Right lobe of liver (tissue), 6 donors: ENCODE data around the gene DGKH. TPM values are rescaled to one million over a fixed set of nuclear protein-coding genes. Genes with fewer than 3 reads are reported as not detected.

Experiments used
- ATAC-seq, 4 donors: fragments of 200-7000 bp; cut with Tn5 transposase; one replicate each; pipeline ENCODE4 v1.9.1; 2020; ENCODE audit warnings: mild to moderate bottlenecking in 4 of 4, moderate library complexity in 4 of 4
- DNase-seq, 3 donors: peaks; one replicate each; pipeline ENCODE4 v3.0.0-alpha.2; 2020
- H3K27ac ChIP-seq, 3 donors: fragments of 200-600 bp; one replicate each; pipeline ENCODE4 v1.8.0; 2022
- H3K27me3 ChIP-seq, 2 donors: fragments of 200-600 bp; one replicate each; pipeline ENCODE4 v1.8.0; 2022
- H3K36me3 ChIP-seq, 4 donors: fragments of 200-600 bp; sonication (generic) in 1 of 4; one replicate each; pipeline versions ENCODE4 v1.5.1 to v1.8.0; 2017 to 2022; ENCODE audit warnings: control low read depth in 1 of 4
- H3K4me1 ChIP-seq, 4 donors: fragments of 200-600 bp; sonication (generic) in 1 of 4; one replicate each; pipeline versions ENCODE4 v1.5.1 to v1.8.0; 2017 to 2022; ENCODE audit warnings: control low read depth in 1 of 4
- H3K4me3 ChIP-seq, 3 donors: fragments of 200-600 bp; one replicate each; pipeline ENCODE4 v1.8.0; 2022
- H3K9me3 ChIP-seq, 4 donors: fragments of 200-600 bp; sonication (generic) in 1 of 4; one replicate each; pipeline versions ENCODE4 v1.5.1 to v1.8.0; 2017 to 2022; ENCODE audit warnings: control low read depth in 1 of 4
- CTCF ChIP-seq, 4 donors: fragments of 200-600 bp in 3 of 4; fragments of 450-650 bp in 1 of 4; IDR thresholded peaks; one replicate each; pipeline versions ENCODE4 v1.5.1 to v1.8.0; 2016 to 2022; ENCODE audit warnings: antibody characterized with exemption in 4 of 4, mild to moderate bottlenecking in 2 of 4
- POLR2A ChIP-seq: fragments of 450-650 bp; IDR thresholded peaks from one replicate; pipeline ENCODE4 v1.6.1; 2017; ENCODE audit warnings: antibody characterized with exemption, mild to moderate bottlenecking
- WGBS: methylation state at CpG from one replicate; pipeline ENCODE4 v1.1.6; 2018; ENCODE audit warnings: low coverage, low lambda C conversion rate; ENCODE audit not compliant: insufficient coverage; ENCODE audit errors: missing lambda C conversion rate; 5-methylcytosine and 5-hydroxymethylcytosine counted together
- intact Hi-C, 2 donors: fragments of 100-400 bp; cut with DNase I; formaldehyde crosslinking; loops; one replicate each; pipeline versions ENCODE4 v1.11.2 to v1.14.1; 2022
- total RNA-seq, 6 experiments: library from RNA; depleted of rRNA in 2 of 6; stranded (reverse); fragments of >200 nt in 2 of 6; fragmentation: NEBNext Ultra II Directional in 3 of 6; extraction: Animal tissue kit (Norgen Biotek cat#: 25700) in 3 of 6; gene quantifications; one replicate each; pipeline versions ENCODE4 v1.1.0 to v1.2.4, GENCODE V29; 2016 to 2023
- donor health status: DM: no; HTN: yes; CAD: no.
- donor health status: DM: no; HTN: no; CAD: no.
- donor health status: DM: no; HTN: no; CAD: no.
- donor health status: DM: no; HTN: yes; CAD: no.
- donor health status: DM: no; HTN: yes; CAD: no.

Gene DGKH
- total RNA-seq, 6 experiments from 2014 or later: 0.95 to 5.1 (median 2.2) TPM

- no peaks in the 10 kb centered on the region for H3K9me3 ChIP-seq
- TF ChIP-seq POLR2A (no peak), CTCF (IDR thresholded peaks at IDR 0.05) (no peak)
- WGBS: 100% methylated on average over 1 of the region's 4 CpGs
- DNase-seq (no peak), ATAC-seq (no peak)
- H3K27ac ChIP-seq: no peak overlapping the region
- H3K27me3 ChIP-seq: no peaks in the 10 kb centered on the region
- H3K36me3 ChIP-seq: no peaks in the 10 kb centered on the region
- H3K4me3 ChIP-seq: no peak overlapping the region
- intact Hi-C loops: no loop called here
- no peaks in the 10 kb centered on the region for H3K4me1 ChIP-seq
Observed at GRCh38 chr13:42009057-42009456, 39.4 kb upstream of the DGKH start.

GRCh38 chr13:42011601-42012350 is 36.7 kb upstream of the DGKH start:
- Histone ChIP-seq H3K36me3 (no peaks in the 10 kb centered on the region), H3K4me3 (no peak overlapping the region), H3K27me3 (no peaks in the 10 kb centered on the region), H3K9me3 (no peaks in the 10 kb centered on the region), H3K27ac (no peak overlapping the region), H3K4me1 (no peaks in the 10 kb centered on the region)
- ATAC-seq: peak; percentile 16 to 70 (median 54)
- DNase-seq: peak in 1 of 3 donors; percentile 16
- TF ChIP-seq POLR2A (no peak), CTCF (IDR thresholded peaks at IDR 0.05) (no peak)
- WGBS: 34% methylated on average over 11 of the region's 16 CpGs
- intact Hi-C loops: no loop called here

GRCh38 chr13:42014119-42014518 is 34.3 kb upstream of the DGKH start:
- Histone ChIP-seq H3K4me1 (no peaks in the 10 kb centered on the region), H3K4me3 (no peak overlapping the region), H3K9me3 (no peaks in the 10 kb centered on the region), H3K27me3 (no peaks in the 10 kb centered on the region), H3K36me3 (no peaks in the 10 kb centered on the region), H3K27ac (no peak overlapping the region)
- ATAC-seq: no peak
- no peak for TF ChIP-seq POLR2A
- TF ChIP-seq CTCF (IDR thresholded peaks at IDR 0.05): no peak
- 90% methylated on average over 4 of the region's 4 CpGs for WGBS
- DNase-seq: no peak
- intact Hi-C loops: no loop called here

GRCh38 chr13:42017264-42017663 is 31.2 kb upstream of the DGKH start:
- H3K4me1 ChIP-seq: no peaks in the 10 kb centered on the region
- TF ChIP-seq CTCF (IDR thresholded peaks at IDR 0.05) (no peak), POLR2A (no peak)
- ATAC-seq (no peak), DNase-seq (no peak)
- intact Hi-C loops: no loop called here
- no peak overlapping the region for H3K27ac ChIP-seq
- no peaks in the 10 kb centered on the region for H3K9me3 ChIP-seq
- WGBS: 72% methylated on average over 2 of the region's 2 CpGs
- no peaks in the 10 kb centered on the region for H3K27me3 ChIP-seq
- H3K36me3 ChIP-seq: no peaks in the 10 kb centered on the region
- no peak overlapping the region for H3K4me3 ChIP-seq
